Activated naive CD8-positive, alpha-beta T cell treated with anti-CD3 and anti-CD28 coated beads for 36 hours (primary cell): ENCODE results near the gene GIGYF2. TPM values are rescaled to one million over a fixed set of nuclear protein-coding genes. Genes with fewer than 3 reads are reported as not detected.

Experiments used
- DNase-seq: peaks from one replicate; pipeline ENCODE4 v3.0.0; 2021
- H3K27ac Mint-ChIP-seq: one replicate; pipeline ENCODE4 v1.8.0; 2022; ENCODE audit warnings: mild to moderate bottlenecking, moderate library complexity, mixed read lengths
- H3K27me3 Mint-ChIP-seq: one replicate; pipeline ENCODE4 v1.8.0; 2022; ENCODE audit warnings: mild to moderate bottlenecking, mixed read lengths
- H3K36me3 Mint-ChIP-seq: one replicate; pipeline ENCODE4 v1.8.0; 2021; ENCODE audit warnings: mild to moderate bottlenecking, mixed read lengths
- H3K4me1 Mint-ChIP-seq: one replicate; pipeline ENCODE4 v1.8.0; 2021; ENCODE audit warnings: mixed read lengths
- H3K4me3 Mint-ChIP-seq: one replicate; pipeline ENCODE4 v1.8.0; 2022; ENCODE audit warnings: mild to moderate bottlenecking, moderate library complexity, mixed read lengths
- H3K9me3 Mint-ChIP-seq: one replicate; pipeline ENCODE4 v1.8.0; 2022; ENCODE audit warnings: mixed read lengths
- total RNA-seq, 2 experiments: library from RNA; stranded (reverse); gene quantifications; one replicate each; pipeline ENCODE4 v1.2.3, GENCODE V29; 2021

Gene GIGYF2
- total RNA-seq, 2 experiments from 2014 or later, result 45.2 to 45.7 TPM

GRCh38 chr2:232870018-232870765, 173.1 kb downstream of the GIGYF2 start, which contains the start of gene SNORC:
Gene SNORC, plus strand, starts transcription at chr2:232870264. Its CDS starts 78 bp downstream, at chr2:232870342.
- DNase-seq, result no peak
- no peaks in the 10 kb centered on the region for H3K9me3 Mint-ChIP-seq
- H3K4me1 Mint-ChIP-seq, result peaks cover 2% of the 10 kb centered on the region
- no peaks in the 10 kb centered on the region for H3K36me3 Mint-ChIP-seq
- H3K27me3 Mint-ChIP-seq, result peaks cover 7% of the 10 kb centered on the region
- no peak within 1 kb of the TSS for H3K4me3 Mint-ChIP-seq
- H3K27ac Mint-ChIP-seq, result no peak within 1 kb of the TSS

GRCh38 chr2:232870766-232871371, 173.7 kb downstream of the GIGYF2 start:
- Mint-ChIP-seq H3K27ac (no peak overlapping the region), H3K36me3 (no peaks in the 10 kb centered on the region), H3K4me3 (no peak overlapping the region), H3K4me1 (peaks cover 5% of the 10 kb centered on the region), H3K9me3 (no peaks in the 10 kb centered on the region), H3K27me3 (peaks cover 13% of the 10 kb centered on the region)
- DNase-seq, result no peak

GRCh38 chr2:232871418-232871834, 174.3 kb downstream of the GIGYF2 start:
- no peak overlapping the region for H3K4me3 Mint-ChIP-seq
- no peak for DNase-seq
- no peaks in the 10 kb centered on the region for H3K36me3 Mint-ChIP-seq
- H3K27me3 Mint-ChIP-seq, result peaks cover 13% of the 10 kb centered on the region
- no peak overlapping the region for H3K27ac Mint-ChIP-seq
- no peaks in the 10 kb centered on the region for H3K9me3 Mint-ChIP-seq
- H3K4me1 Mint-ChIP-seq, result peaks cover 5% of the 10 kb centered on the region

GRCh38 chr2:232871835-232872736, 175.0 kb downstream of the GIGYF2 start:
- Mint-ChIP-seq H3K27ac (no peak overlapping the region), H3K36me3 (no peaks in the 10 kb centered on the region), H3K4me3 (no peak overlapping the region), H3K4me1 (peaks cover 5% of the 10 kb centered on the region), H3K9me3 (no peaks in the 10 kb centered on the region), H3K27me3 (peaks cover 13% of the 10 kb centered on the region)
- DNase-seq, result no peak

GRCh38 chr2:232872826-232873225, 175.7 kb downstream of the GIGYF2 start:
- H3K9me3 Mint-ChIP-seq, result no peaks in the 10 kb centered on the region
- no peak overlapping the region for H3K4me3 Mint-ChIP-seq
- no peak overlapping the region for H3K27ac Mint-ChIP-seq
- H3K36me3 Mint-ChIP-seq, result no peaks in the 10 kb centered on the region
- H3K4me1 Mint-ChIP-seq, result peaks cover 5% of the 10 kb centered on the region
- no peak for DNase-seq
- H3K27me3 Mint-ChIP-seq, result peaks cover 14% of the 10 kb centered on the region

GRCh38 chr2:232873292-232873908, 176.3 kb downstream of the GIGYF2 start:
- Mint-ChIP-seq H3K4me1 (peaks cover 5% of the 10 kb centered on the region), H3K27me3 (peaks cover 16% of the 10 kb centered on the region), H3K36me3 (no peaks in the 10 kb centered on the region), H3K4me3 (no peak overlapping the region), H3K9me3 (no peaks in the 10 kb centered on the region), H3K27ac (no peak overlapping the region)
- DNase-seq, result no peak

GRCh38 chr2:232873909-232874641, 176.9 kb downstream of the GIGYF2 start:
- no peak for DNase-seq
- Mint-ChIP-seq H3K27me3 (peaks cover 16% of the 10 kb centered on the region), H3K27ac (no peak overlapping the region)

GRCh38 chr2:232874677-232875223, 177.6 kb downstream of the GIGYF2 start:
- H3K27ac Mint-ChIP-seq, result no peak overlapping the region
- H3K9me3 Mint-ChIP-seq, result no peaks in the 10 kb centered on the region
- H3K4me1 Mint-ChIP-seq, result peaks cover 5% of the 10 kb centered on the region
- H3K4me3 Mint-ChIP-seq, result peak overlapping the region; percentile 57
- H3K27me3 Mint-ChIP-seq, result peaks cover 16% of the 10 kb centered on the region
- DNase-seq, result no peak
- no peaks in the 10 kb centered on the region for H3K36me3 Mint-ChIP-seq

More at GRCh38 chr2:232873909-232874641, 176.9 kb downstream of the GIGYF2 start:
- Mint-ChIP-seq H3K9me3 (no peaks in the 10 kb centered on the region), H3K4me1 (peaks cover 5% of the 10 kb centered on the region), H3K36me3 (no peaks in the 10 kb centered on the region), H3K4me3 (no peak overlapping the region)

- H3K9me3 Mint-ChIP-seq, result no peaks in the 10 kb centered on the region
- peak overlapping the region; percentile 57 for H3K4me3 Mint-ChIP-seq
- H3K4me1 Mint-ChIP-seq, result peaks cover 5% of the 10 kb centered on the region
- H3K27ac Mint-ChIP-seq, result no peak overlapping the region
- no peak for DNase-seq
- H3K27me3 Mint-ChIP-seq, result peaks cover 16% of the 10 kb centered on the region
- no peaks in the 10 kb centered on the region for H3K36me3 Mint-ChIP-seq
Observed at GRCh38 chr2:232875256-232876121, 178.4 kb downstream of the GIGYF2 start.

- DNase-seq, result peak; percentile 47
- Mint-ChIP-seq H3K9me3 (no peaks in the 10 kb centered on the region), H3K36me3 (no peaks in the 10 kb centered on the region), H3K4me1 (peaks cover 5% of the 10 kb centered on the region), H3K27me3 (peaks cover 16% of the 10 kb centered on the region), H3K27ac (no peak overlapping the region), H3K4me3 (peak overlapping the region; percentile 42)
Observed at GRCh38 chr2:232876161-232876977, 179.2 kb downstream of the GIGYF2 start.

GRCh38 chr2:232876978-232877441, 179.9 kb downstream of the GIGYF2 start:
- Mint-ChIP-seq H3K27ac (no peak overlapping the region), H3K4me3 (peak overlapping the region; percentile 40), H3K36me3 (no peaks in the 10 kb centered on the region), H3K4me1 (peaks cover 5% of the 10 kb centered on the region), H3K9me3 (no peaks in the 10 kb centered on the region), H3K27me3 (peaks cover 16% of the 10 kb centered on the region)
- no peak for DNase-seq

- H3K27ac Mint-ChIP-seq, result no peak overlapping the region
- H3K4me1 Mint-ChIP-seq, result peaks cover 5% of the 10 kb centered on the region
- H3K27me3 Mint-ChIP-seq, result peaks cover 16% of the 10 kb centered on the region
- H3K9me3 Mint-ChIP-seq, result no peaks in the 10 kb centered on the region
- no peaks in the 10 kb centered on the region for H3K36me3 Mint-ChIP-seq
- no peak for DNase-seq
- no peak overlapping the region for H3K4me3 Mint-ChIP-seq
Observed at GRCh38 chr2:232877940-232878511, 180.9 kb downstream of the GIGYF2 start.
